IPS-11a (cell line): ENCODE measurements around the gene MTURN.

Experiments used
- H3K4me3 ChIP-seq: one replicate; pipeline ENCODE4 v1.5.1; 2013; ENCODE audit warnings: low read depth, low read length, control low read depth

The MTURN gene

GRCh38 chr7:30135301-30136116 is 723 bp downstream of the MTURN start:
- H3K4me3 ChIP-seq, result peak overlapping the region; percentile 75

- peak overlapping the region; percentile 75 for H3K4me3 ChIP-seq
Observed at GRCh38 chr7:30136117-30136731, 1.4 kb downstream of the MTURN start.

- H3K4me3 ChIP-seq, result peak overlapping the region; percentile 75
Observed at GRCh38 chr7:30136743-30137485, 2.1 kb downstream of the MTURN start.

- no peak overlapping the region for H3K4me3 ChIP-seq
Observed at GRCh38 chr7:30139836-30140384, 5.1 kb downstream of the MTURN start.

- H3K4me3 ChIP-seq, result no peak overlapping the region
Observed at GRCh38 chr7:30140456-30140855, 5.7 kb downstream of the MTURN start.

- H3K4me3 ChIP-seq, result no peak overlapping the region
Observed at GRCh38 chr7:30142710-30143109, 7.9 kb downstream of the MTURN start.

- H3K4me3 ChIP-seq, result no peak overlapping the region
Observed at GRCh38 chr7:30143748-30144251, 9.0 kb downstream of the MTURN start.

GRCh38 chr7:30144657-30145306 is 10.0 kb downstream of the MTURN start:
- no peak overlapping the region for H3K4me3 ChIP-seq

- no peak overlapping the region for H3K4me3 ChIP-seq
Observed at GRCh38 chr7:30145426-30145970, 10.7 kb downstream of the MTURN start.

- no peak overlapping the region for H3K4me3 ChIP-seq
Observed at GRCh38 chr7:30146127-30146612, 11.4 kb downstream of the MTURN start.

GRCh38 chr7:30147223-30147622 is 12.4 kb downstream of the MTURN start:
- no peak overlapping the region for H3K4me3 ChIP-seq

GRCh38 chr7:30147785-30148184 is 13.0 kb downstream of the MTURN start:
- H3K4me3 ChIP-seq, result no peak overlapping the region

- no peak overlapping the region for H3K4me3 ChIP-seq
Observed at GRCh38 chr7:30148426-30148825, 13.6 kb downstream of the MTURN start.

- no peak overlapping the region for H3K4me3 ChIP-seq
Observed at GRCh38 chr7:30148951-30149459, 14.2 kb downstream of the MTURN start.

GRCh38 chr7:30149640-30150272 is 15.0 kb downstream of the MTURN start:
- no peak overlapping the region for H3K4me3 ChIP-seq

GRCh38 chr7:30150711-30151110 is 15.9 kb downstream of the MTURN start:
- no peak overlapping the region for H3K4me3 ChIP-seq

- no peak overlapping the region for H3K4me3 ChIP-seq
Observed at GRCh38 chr7:30154111-30154587, 19.4 kb downstream of the MTURN start.

- H3K4me3 ChIP-seq, result no peak overlapping the region
Observed at GRCh38 chr7:30155481-30155880, 20.7 kb downstream of the MTURN start.

- no peak overlapping the region for H3K4me3 ChIP-seq
Observed at GRCh38 chr7:30157204-30157603, 22.4 kb downstream of the MTURN start.
